Bronchial epithelial cell (primary cell): ENCODE results near the gene IGSF9. TPM values are rescaled to one million over a fixed set of nuclear protein-coding genes. Genes with fewer than 3 reads are reported as not detected.

Experiments used
- DNase-seq: peaks from one replicate; pipeline ENCODE4 v3.0.0-alpha.2; 2010; ENCODE audit warnings: low read depth
- FAIRE-seq: peaks from 2 replicates; lab custom pipeline; 2011; peaks lifted over from hg19 to GRCh38; lab: Jason Lieb, UNC
- H3K27me3 ChIP-seq: 2 replicates; pipeline ENCODE4 v1.5.1; 2011; ENCODE audit warnings: low read length; ENCODE audit not compliant: control insufficient read depth, insufficient read depth
- H3K36me3 ChIP-seq: 2 replicates; pipeline ENCODE4 v1.5.1; 2011; ENCODE audit warnings: low read length; ENCODE audit not compliant: control insufficient read depth, insufficient read depth
- H3K4me3 ChIP-seq: 2 replicates; pipeline ENCODE4 v1.5.1; 2011; ENCODE audit warnings: mild to moderate bottlenecking, low read depth, low read length, control low read depth
- total RNA-seq: library from RNA; depleted of rRNA; stranded (reverse); fragments of >200 nt; gene quantifications from 2 replicates; pipeline ENCODE4 v1.2.1, GENCODE V29; 2014
- TF ChIP-seq, protein P1 (sequence below): IDR thresholded peaks from 2 replicates; pipeline ENCODE4 v1.5.1; 2011; ENCODE audit warnings: mild to moderate bottlenecking, moderate library complexity, low read length, control low read depth, inconsistent platforms; ENCODE audit not compliant: insufficient read depth, severe bottlenecking

IGSF9 gene
- total RNA-seq, 1 donor from 2014 or later: 6.3 TPM

DNA sequence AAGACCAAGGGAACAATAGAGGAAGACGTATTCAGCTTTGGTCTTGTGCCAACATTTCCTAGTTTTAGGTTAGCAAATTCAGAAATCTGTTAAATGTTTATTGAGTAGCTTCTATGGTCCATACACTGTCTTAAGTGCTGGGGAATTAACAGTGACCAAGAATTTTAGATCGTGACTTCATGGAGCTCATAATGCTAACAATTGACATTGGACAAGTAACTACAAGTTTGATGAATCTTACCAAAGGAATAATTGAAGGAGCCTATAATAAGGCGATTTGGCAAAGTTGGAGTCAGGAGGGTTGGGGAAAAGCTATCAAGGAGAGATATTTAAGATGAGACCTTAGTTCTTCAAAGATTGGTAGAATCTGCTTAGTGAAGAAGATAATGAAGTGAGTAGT is 10.0 kb upstream of the IGSF9 start:
- H3K4me3 ChIP-seq: no peak overlapping the region
- H3K27me3 ChIP-seq: no peaks in the 10 kb centered on the region
- FAIRE-seq (no peak), DNase-seq (peak; percentile 91)
- TF ChIP-seq, protein P1, sequence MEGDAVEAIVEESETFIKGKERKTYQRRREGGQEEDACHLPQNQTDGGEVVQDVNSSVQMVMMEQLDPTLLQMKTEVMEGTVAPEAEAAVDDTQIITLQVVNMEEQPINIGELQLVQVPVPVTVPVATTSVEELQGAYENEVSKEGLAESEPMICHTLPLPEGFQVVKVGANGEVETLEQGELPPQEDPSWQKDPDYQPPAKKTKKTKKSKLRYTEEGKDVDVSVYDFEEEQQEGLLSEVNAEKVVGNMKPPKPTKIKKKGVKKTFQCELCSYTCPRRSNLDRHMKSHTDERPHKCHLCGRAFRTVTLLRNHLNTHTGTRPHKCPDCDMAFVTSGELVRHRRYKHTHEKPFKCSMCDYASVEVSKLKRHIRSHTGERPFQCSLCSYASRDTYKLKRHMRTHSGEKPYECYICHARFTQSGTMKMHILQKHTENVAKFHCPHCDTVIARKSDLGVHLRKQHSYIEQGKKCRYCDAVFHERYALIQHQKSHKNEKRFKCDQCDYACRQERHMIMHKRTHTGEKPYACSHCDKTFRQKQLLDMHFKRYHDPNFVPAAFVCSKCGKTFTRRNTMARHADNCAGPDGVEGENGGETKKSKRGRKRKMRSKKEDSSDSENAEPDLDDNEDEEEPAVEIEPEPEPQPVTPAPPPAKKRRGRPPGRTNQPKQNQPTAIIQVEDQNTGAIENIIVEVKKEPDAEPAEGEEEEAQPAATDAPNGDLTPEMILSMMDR: no peak
- no peaks in the 10 kb centered on the region for H3K36me3 ChIP-seq

DNA sequence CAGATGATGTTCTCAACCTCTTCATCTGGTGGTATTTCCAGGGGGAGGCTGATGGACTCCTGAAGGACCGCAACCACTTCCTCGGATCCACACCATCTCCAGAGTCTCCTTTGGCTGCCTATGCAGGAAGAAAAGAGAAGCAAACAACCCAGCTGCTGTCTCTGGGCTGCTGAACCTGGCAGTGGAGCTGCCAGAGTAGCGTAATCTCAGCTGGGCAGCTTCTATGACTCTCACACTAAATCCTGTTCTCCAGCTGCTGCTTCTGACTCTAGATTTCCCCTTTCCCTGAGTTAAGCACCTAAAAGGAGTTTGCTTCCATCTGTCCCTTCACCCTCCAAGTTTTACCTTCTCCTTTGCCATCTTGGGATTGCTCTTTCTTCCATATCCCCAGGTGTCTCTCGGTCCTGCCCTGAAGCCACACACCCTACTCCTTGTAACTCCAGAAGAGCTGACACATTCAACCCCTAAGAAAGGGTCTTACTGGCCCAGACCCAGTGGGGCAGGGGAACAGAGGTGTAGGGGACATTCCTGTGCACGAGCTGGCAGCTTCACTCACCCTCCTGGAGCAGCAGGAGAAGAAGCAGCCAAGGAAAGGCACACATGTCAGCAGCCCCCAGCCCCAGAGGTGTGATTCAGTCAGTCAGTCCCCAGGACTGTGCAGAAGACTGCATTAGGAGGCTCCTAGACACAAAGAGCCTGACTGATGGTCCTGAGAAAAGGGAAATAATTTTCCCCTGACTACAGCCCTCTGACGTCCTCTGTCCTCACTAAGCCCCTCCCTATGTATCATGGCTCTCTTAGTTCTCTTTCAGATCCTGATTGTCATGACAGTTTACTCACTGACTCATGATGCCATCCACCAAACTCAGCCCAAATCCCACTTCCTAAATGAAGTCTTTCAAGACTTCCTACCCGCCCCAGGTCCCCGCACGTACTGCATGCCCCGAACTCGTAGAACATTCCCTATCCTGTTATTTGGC is 8.4 kb upstream of the IGSF9 start, which contains the start of gene SLAMF9:
TSS of gene SLAMF9 (minus strand) at position 702 of the 980 bp plus-strand sequence. CDS start at position 602, 100 bp downstream.
- DNase-seq (peak; percentile 97), FAIRE-seq (no peak)
- H3K36me3 ChIP-seq: no peaks in the 10 kb centered on the region
- TF ChIP-seq, protein P1: no peak
- H3K4me3 ChIP-seq: no peak within 1 kb of the TSS
- H3K27me3 ChIP-seq: no peaks in the 10 kb centered on the region

DNA sequence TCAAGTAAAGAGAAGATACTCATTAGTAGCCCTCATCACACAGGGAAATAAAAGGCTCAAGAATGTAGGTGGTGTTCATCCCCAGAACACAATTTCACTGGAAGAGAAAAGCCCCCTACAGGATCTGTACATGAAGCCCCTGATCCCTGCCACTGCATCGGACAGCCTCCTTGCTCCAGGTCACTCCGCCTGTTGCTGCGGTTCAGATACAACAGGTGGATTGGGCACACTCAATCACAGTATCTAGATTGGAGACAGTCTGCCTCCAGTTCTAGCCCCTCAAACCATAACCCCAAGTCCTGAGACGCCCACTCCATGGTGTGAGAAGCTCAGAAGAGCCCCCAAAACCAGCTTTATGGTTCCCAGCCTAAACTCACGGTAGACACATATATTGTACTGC is 7.5 kb upstream of the IGSF9 start:
- H3K27me3 ChIP-seq: no peaks in the 10 kb centered on the region
- TF ChIP-seq, protein P1: no peak
- FAIRE-seq (no peak), DNase-seq (no peak)
- H3K36me3 ChIP-seq: no peaks in the 10 kb centered on the region
- no peak overlapping the region for H3K4me3 ChIP-seq

DNA sequence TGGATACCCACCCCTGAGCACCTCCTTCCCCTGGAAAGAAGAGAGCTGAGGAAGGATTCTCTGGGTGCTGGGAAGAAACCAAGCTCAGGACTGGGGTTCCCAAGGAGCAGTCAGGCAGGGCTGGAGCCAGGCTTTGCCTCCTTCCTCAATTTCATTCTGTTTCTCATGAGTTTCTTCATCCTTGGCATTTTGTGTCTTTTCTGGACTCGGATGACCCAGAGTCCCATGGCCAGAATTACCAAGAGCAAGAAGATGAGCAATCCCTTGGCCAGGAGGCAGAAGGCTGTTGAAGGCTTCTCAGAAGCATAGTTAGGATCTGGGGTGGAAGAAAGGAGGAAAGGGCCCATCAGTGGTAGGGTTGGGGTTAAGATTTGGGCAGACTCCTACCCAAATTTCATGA is 6.1 kb upstream of the IGSF9 start:
- Histone ChIP-seq H3K27me3 (no peaks in the 10 kb centered on the region), H3K4me3 (no peak overlapping the region), H3K36me3 (no peaks in the 10 kb centered on the region)
- no peak for DNase-seq
- FAIRE-seq: no peak
- TF ChIP-seq, protein P1: no peak

DNA sequence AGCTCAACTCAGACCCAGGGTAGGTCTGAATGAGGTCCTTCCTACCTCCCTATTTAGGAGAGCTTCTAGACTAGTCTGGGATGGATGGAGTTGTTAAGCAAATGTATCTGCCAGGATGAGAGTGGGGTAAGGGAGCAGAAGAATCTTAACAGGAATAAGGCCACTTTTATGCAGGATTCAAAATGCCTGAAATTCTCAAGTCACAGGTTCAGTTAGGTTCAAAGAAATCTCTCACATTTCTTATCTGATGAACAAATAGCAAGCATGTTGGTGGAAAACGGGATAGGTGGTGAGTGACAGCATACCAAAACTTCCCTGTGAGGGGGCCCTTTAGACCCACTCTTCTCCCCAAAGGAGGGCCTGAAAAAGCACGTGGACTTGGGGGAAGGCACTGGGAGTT is 5.6 kb upstream of the IGSF9 start:
- H3K36me3 ChIP-seq: no peaks in the 10 kb centered on the region
- H3K27me3 ChIP-seq: no peaks in the 10 kb centered on the region
- no peak overlapping the region for H3K4me3 ChIP-seq
- FAIRE-seq (no peak), DNase-seq (no peak)
- TF ChIP-seq, protein P1: no peak
